ENCODE data around the gene SMTNL2. TPM values are rescaled to one million over a fixed set of nuclear protein-coding genes. Genes with fewer than 3 reads are reported as not detected.

SMTNL2 gene
- total RNA-seq, 4 donors from 2014 or later = 3.0 to 7.2 (median 4.7) TPM

DNA sequence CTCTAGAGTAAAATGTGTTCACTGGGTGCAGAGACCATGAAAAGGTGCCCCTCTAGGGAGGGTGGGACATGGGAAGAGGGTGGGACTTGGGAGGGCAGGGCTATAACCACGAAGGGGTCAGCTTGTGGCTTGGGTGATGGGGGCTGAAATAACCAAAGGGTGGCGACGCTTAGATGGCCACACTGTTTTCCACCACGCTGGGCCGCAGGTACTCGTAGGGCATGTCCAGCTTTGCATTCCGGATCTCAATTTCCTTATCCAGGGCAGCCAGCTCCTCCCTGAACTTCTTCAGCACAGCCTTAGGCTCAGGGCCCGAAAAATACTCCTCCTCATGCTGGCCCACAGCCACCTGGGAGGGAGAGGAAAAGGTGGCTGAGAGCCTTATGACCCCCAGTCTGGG lies 47.1 kb downstream of the SMTNL2 start:
- no peak for DNase-seq (ENCODE audit: extremely low spot score)
- intact Hi-C loops (cut with DNase I) = no loop called here
- Histone ChIP-seq H3K4me3 (no peak overlapping the region), H3K36me3 (no peaks in the 10 kb centered on the region), H3K27me3 (peaks cover 0 to 44% (median 5%) of the 10 kb centered on the region in 4 donors), H3K4me1 (peaks cover 0 to 7% (median 3%) of the 10 kb centered on the region in 4 donors), H3K27ac (replicated peaks in 1 of 4) (no peak overlapping the region), H3K9me3 (no peaks in the 10 kb centered on the region)
- TF ChIP-seq, protein P1, sequence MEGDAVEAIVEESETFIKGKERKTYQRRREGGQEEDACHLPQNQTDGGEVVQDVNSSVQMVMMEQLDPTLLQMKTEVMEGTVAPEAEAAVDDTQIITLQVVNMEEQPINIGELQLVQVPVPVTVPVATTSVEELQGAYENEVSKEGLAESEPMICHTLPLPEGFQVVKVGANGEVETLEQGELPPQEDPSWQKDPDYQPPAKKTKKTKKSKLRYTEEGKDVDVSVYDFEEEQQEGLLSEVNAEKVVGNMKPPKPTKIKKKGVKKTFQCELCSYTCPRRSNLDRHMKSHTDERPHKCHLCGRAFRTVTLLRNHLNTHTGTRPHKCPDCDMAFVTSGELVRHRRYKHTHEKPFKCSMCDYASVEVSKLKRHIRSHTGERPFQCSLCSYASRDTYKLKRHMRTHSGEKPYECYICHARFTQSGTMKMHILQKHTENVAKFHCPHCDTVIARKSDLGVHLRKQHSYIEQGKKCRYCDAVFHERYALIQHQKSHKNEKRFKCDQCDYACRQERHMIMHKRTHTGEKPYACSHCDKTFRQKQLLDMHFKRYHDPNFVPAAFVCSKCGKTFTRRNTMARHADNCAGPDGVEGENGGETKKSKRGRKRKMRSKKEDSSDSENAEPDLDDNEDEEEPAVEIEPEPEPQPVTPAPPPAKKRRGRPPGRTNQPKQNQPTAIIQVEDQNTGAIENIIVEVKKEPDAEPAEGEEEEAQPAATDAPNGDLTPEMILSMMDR (IDR thresholded peaks at IDR 0.05) = no peak
- no peak for TF ChIP-seq POLR2AphosphoS5 (IDR thresholded peaks at IDR 0.05)
- TF ChIP-seq EP300 (IDR thresholded peaks at IDR 0.05) = no peak
- TF ChIP-seq POLR2A (IDR thresholded peaks at IDR 0.05; ENCODE audit: low read depth) = no peak
- 77% methylated on average over 8 of the region's 8 CpGs for WGBS

DNA sequence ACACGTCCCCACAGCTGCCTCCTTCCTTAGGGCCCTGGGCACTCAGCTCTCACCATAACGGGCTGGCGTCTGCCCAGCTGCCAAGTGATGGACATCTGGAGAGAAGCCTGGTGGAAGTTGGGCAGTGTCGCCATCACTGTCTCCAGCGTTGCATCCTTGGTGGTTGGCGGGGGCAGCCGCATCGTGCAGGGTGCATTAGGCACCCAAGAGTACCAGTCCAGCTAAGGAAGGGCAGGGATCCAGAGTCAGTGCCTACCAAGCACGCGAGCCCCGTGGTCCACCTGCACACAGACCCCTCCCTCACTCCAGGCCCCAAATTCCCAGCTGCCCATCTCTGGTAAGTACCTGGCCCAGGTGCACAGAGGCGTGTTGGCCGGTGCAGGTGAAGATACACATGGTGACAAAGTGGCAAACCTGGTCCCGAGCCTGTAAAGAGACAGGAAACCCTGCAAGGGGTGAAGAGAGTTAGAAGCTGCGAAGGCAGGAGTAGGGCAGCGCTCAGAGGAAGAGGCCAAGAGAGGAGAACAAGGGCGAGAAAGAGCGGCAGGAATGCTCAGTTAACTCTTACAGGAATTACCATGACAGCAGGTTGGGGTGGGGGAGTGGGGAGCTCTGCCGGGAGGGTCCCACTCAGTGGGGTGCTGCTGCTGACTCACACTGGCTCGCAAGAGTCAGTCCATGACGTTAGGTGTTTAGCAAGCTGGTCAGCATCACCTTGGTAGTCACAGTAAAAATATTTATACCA lies 47.7 kb downstream of the SMTNL2 start:
- intact Hi-C loops (cut with DNase I) = no loop called here

DNA sequence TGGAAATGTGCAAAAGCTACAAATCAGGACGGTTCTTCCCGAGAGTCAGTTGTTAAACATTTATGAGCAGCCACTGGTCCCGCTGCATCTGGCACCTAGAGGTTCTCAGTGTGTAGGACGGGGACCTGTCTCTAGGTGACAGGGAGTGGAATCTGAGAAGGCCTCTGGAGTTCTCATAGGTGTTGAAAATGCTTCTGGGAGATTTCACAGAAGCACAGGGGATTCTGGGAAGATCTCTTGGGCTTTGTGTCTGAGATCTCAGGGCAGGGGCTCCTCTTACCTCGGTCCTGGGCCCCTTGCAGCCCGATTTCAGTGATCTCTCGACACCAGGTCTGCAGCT lies 48.2 kb downstream of the SMTNL2 start:
- no peaks in the 10 kb centered on the region for H3K36me3 ChIP-seq
- intact Hi-C loops (cut with DNase I) = no loop called here
- 65% methylated on average over 7 of the region's 7 CpGs for WGBS
- H3K4me1 ChIP-seq = peaks cover 0 to 7% (median 3%) of the 10 kb centered on the region in 4 donors
- no peak for TF ChIP-seq POLR2A (IDR thresholded peaks at IDR 0.05; ENCODE audit: low read depth)
- no peak for TF ChIP-seq EP300 (IDR thresholded peaks at IDR 0.05)
- TF ChIP-seq, protein P1 (IDR thresholded peaks at IDR 0.05) = no peak
- TF ChIP-seq POLR2AphosphoS5 (IDR thresholded peaks at IDR 0.05) = no peak
- peaks cover 0 to 55% (median 11%) of the 10 kb centered on the region in 4 donors for H3K27me3 ChIP-seq
- no peak overlapping the region for H3K4me3 ChIP-seq
- DNase-seq (ENCODE audit: extremely low spot score) = no peak
- no peaks in the 10 kb centered on the region for H3K9me3 ChIP-seq
- H3K27ac ChIP-seq (replicated peaks in 1 of 4) = no peak overlapping the region

More for the DNA sequence above, 47.7 kb downstream of the SMTNL2 start:
- Histone ChIP-seq H3K27me3 (peaks cover 0 to 50% (median 8%) of the 10 kb centered on the region in 4 donors), H3K36me3 (no peaks in the 10 kb centered on the region), H3K4me3 (no peak overlapping the region), H3K27ac (replicated peaks in 1 of 4) (no peak overlapping the region), H3K9me3 (no peaks in the 10 kb centered on the region), H3K4me1 (peaks cover 0 to 7% (median 3%) of the 10 kb centered on the region in 4 donors)
- WGBS = 69% methylated on average over 13 of the region's 21 CpGs
- DNase-seq (ENCODE audit: extremely low spot score) = no peak
- TF ChIP-seq POLR2A (IDR thresholded peaks at IDR 0.05; ENCODE audit: low read depth) (no peak), EP300 (IDR thresholded peaks at IDR 0.05) (no peak), POLR2AphosphoS5 (IDR thresholded peaks at IDR 0.05) (no peak)
- TF ChIP-seq, protein P1 (IDR thresholded peaks at IDR 0.05) = no peak

DNA sequence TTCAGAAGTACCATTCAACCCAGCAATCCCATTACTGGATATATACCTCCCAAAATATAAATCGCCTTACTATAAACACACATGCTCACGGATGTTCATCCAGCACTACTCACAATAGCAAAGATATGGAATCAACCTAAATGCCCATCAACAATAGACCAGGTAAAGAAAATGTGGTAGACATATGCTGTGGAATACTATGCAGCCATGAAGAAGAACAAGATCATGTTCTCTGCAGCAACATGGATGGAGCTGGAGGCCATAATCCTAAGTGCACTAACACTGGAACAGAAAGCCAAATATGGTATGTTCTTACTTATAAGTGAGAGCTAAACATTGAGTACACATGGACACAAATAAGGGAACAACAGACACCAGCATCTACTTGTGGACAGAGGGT lies 49.3 kb downstream of the SMTNL2 start:
- no peak for DNase-seq (ENCODE audit: extremely low spot score)
- no peaks in the 10 kb centered on the region for H3K36me3 ChIP-seq
- peaks cover 0 to 7% (median 3%) of the 10 kb centered on the region in 4 donors for H3K4me1 ChIP-seq
- WGBS = 94% methylated on average over 2 of the region's 2 CpGs
- H3K27me3 ChIP-seq = peaks cover 0 to 62% (median 15%) of the 10 kb centered on the region in 4 donors
- no peaks in the 10 kb centered on the region for H3K9me3 ChIP-seq
- no peak overlapping the region for H3K4me3 ChIP-seq
- no peak overlapping the region for H3K27ac ChIP-seq (replicated peaks in 1 of 4)
- TF ChIP-seq, protein P1 (IDR thresholded peaks at IDR 0.05) = no peak
- TF ChIP-seq POLR2A (IDR thresholded peaks at IDR 0.05; ENCODE audit: low read depth) (no peak), EP300 (IDR thresholded peaks at IDR 0.05) (no peak), POLR2AphosphoS5 (IDR thresholded peaks at IDR 0.05) (no peak)
- intact Hi-C loops (cut with DNase I) = no loop called here
